ENCODE measurements around the gene DNAH6. TPM values are rescaled to one million over a fixed set of nuclear protein-coding genes. Genes with fewer than 3 reads are reported as not detected.
"Not testable (repeated sequence)": the region's sequence is repeated elsewhere in the genome, so short reads cannot be mapped to it uniquely, and the experiment has no call there.

DNAH6 gene
- total RNA-seq, 2 donors from 2014 or later: 0.52 to 1.0 TPM

DNA sequence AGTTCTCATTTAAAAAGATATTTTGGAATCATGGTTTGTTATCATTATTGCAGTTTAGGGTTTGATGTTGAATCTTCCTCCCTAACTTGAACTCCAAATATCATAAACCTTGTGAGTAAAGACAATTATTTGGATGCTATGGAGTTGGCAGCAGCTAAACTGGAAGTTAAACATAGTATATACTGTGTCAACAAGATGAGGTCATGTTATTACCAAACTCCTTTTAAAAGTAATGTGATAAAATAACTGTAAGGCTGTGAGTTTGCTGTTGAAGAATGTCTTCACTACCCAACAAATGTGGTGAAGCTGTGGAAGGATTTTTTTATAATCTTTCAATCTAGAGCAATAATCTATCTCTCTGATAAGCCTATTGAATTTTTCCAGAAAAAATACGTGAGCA is 16.0 kb downstream of the DNAH6 start:
- Mint-ChIP-seq H3K36me3 (ENCODE audit: low read depth) (peaks cover 2% of the 10 kb centered on the region), H3K27ac (no peak overlapping the region), H3K4me1 (peaks cover 4% of the 10 kb centered on the region), H3K27me3 (no peaks in the 10 kb centered on the region), H3K4me3 (no peak overlapping the region)
- DNase-seq (no peak), ATAC-seq (no peak)
- no peaks in the 10 kb centered on the region for H3K9me3 ChIP-seq (ENCODE audit: control insufficient read depth, low read length, poor library complexity, severe bottlenecking)

DNA sequence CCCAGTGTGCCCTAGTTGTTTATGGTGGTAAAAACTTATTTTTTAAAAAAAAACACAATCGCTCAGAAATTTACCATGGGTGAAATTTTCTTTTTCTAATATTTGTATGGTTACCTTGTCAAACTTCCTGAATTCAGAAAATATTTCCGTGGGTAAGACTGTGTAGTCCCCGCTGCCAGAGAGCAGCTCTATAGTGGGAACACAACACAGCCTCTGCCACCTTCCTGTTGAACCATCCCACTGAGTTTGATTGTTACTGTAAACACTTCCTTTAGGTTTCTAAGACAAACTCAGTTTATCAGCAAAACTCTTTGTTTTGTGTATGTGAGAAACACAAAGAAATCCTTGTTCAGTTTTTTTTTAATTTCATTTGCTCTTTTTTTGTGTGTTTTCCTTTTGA is 17.9 kb downstream of the DNAH6 start:
- no peak overlapping the region for H3K27ac Mint-ChIP-seq
- peaks cover 10% of the 10 kb centered on the region for H3K4me1 Mint-ChIP-seq
- peaks cover 2% of the 10 kb centered on the region for H3K36me3 Mint-ChIP-seq (ENCODE audit: low read depth)
- H3K27me3 Mint-ChIP-seq: no peaks in the 10 kb centered on the region
- DNase-seq (no peak), ATAC-seq (peak; percentile 36)
- H3K4me3 Mint-ChIP-seq: no peak overlapping the region
- H3K9me3 ChIP-seq (ENCODE audit: control insufficient read depth, low read length, poor library complexity, severe bottlenecking): no peaks in the 10 kb centered on the region

DNA sequence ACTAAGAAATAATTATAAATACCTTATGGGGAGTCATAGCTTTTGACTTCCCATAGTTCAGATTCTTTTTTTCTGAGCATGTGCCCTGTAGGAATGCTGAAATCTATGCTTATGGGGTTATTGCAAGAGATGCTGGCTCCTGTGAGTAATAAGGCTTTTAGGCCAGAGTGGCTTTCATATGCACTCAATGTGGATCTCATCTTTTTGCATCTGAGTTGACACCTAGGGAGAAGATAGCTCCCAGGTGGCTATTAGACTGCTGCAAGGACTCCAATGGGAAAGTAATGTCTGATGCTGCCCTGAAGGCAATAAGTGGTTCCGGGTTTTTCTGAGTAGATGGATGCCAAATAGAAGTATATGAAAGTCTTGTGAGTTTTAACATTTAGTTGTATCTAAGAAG is 21.0 kb downstream of the DNAH6 start:
- no peaks in the 10 kb centered on the region for H3K9me3 ChIP-seq (ENCODE audit: control insufficient read depth, low read length, poor library complexity, severe bottlenecking)
- H3K4me3 Mint-ChIP-seq: no peak overlapping the region
- ATAC-seq (no peak), DNase-seq (no peak)
- peaks cover 21% of the 10 kb centered on the region for H3K4me1 Mint-ChIP-seq
- H3K36me3 Mint-ChIP-seq (ENCODE audit: low read depth): no peaks in the 10 kb centered on the region
- H3K27me3 Mint-ChIP-seq: no peaks in the 10 kb centered on the region
- no peak overlapping the region for H3K27ac Mint-ChIP-seq

DNA sequence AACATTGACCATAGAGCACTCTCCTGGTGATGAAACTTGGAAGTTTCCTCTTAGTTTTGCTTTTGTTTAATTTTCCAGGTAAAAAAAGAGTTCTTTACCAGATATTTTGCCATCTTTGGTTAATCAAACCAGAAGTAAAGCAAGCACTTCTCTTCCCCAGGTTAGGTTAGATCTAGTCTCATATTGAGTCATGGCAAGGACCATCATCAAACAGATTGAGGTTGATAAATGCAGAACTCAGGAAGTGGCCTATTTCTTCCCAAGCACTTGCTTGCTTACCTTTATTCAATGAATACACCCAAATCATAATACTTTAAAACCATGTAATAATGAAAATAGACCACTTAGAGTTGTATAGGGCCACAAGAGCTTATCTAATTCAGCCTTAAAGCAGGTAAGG is 23.4 kb downstream of the DNAH6 start:
- Mint-ChIP-seq H3K4me1 (peaks cover 17% of the 10 kb centered on the region), H3K27me3 (no peaks in the 10 kb centered on the region), H3K27ac (no peak overlapping the region), H3K36me3 (ENCODE audit: low read depth) (no peaks in the 10 kb centered on the region), H3K4me3 (peak overlapping the region; percentile 25)
- H3K9me3 ChIP-seq (ENCODE audit: control insufficient read depth, low read length, poor library complexity, severe bottlenecking): no peaks in the 10 kb centered on the region
- ATAC-seq: peak; percentile 92
- no peak for DNase-seq

DNA sequence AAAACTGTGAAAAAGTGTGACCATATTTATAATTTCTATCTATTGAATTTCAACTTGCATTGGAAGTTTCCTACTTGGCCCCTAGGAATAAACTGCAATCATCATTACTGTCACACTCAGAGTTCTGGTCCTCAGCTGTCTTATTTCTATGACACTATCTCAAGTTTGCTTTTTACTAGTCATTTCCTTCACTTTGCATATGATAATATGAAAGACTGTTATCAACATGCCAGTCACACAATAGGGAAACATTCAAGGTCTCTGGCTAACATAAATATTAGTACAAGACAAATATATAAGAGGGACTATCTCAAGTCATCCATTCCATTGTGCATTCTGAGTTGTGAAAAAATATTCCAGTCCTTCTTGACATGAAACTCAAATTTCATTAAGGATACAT is 28.7 kb downstream of the DNAH6 start:
- Mint-ChIP-seq H3K4me1 (peaks cover 3% of the 10 kb centered on the region), H3K27me3 (no peaks in the 10 kb centered on the region), H3K36me3 (ENCODE audit: low read depth) (no peaks in the 10 kb centered on the region), H3K4me3 (no peak overlapping the region), H3K27ac (no peak overlapping the region)
- H3K9me3 ChIP-seq (ENCODE audit: control insufficient read depth, low read length, poor library complexity, severe bottlenecking): no peaks in the 10 kb centered on the region
- ATAC-seq (no peak), DNase-seq (no peak)

DNA sequence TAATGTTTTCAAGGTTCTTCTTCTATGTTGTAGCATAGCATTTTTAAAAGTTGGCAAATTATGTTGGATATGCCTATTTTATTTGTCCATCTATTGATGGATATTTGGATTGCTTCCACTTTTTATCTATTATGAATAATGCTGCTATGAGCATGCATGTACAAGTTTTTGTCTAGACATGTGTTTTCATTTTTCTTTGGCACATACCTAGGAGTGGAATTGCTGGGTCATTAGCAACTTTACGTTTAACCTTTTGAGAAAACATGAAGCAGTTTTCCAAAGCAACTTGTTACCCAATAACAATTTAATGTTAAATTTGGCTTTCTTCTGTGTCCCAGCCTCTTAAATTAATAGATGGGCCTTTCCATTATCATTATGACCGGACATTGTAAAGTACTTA is 30.3 kb downstream of the DNAH6 start:
- Mint-ChIP-seq H3K4me3 (no peak overlapping the region), H3K27ac (no peak overlapping the region), H3K36me3 (ENCODE audit: low read depth) (no peaks in the 10 kb centered on the region), H3K4me1 (peaks cover 2% of the 10 kb centered on the region), H3K27me3 (no peaks in the 10 kb centered on the region)
- no peaks in the 10 kb centered on the region for H3K9me3 ChIP-seq (ENCODE audit: control insufficient read depth, low read length, poor library complexity, severe bottlenecking)
- DNase-seq (no peak), ATAC-seq (no peak)

DNA sequence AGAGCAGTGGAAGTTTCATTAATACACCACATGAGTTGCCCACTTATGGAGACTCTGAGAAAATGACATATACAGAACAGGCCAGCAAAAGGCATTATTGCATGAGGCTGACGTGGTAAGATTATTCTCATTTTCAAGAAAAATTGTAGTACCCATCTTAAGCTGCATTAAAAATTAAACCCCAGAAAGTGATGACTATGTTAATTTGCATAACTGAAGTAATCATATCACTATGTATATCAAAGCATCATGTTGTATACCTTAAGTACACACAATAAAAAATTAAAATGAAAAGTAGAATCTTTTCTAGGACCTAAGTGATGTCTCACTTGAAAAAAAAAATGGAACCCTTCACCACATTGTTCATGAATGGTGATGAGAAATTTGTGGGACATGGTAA is 32.0 kb downstream of the DNAH6 start:
- ATAC-seq: no peak
- H3K27ac Mint-ChIP-seq: no peak overlapping the region

DNA sequence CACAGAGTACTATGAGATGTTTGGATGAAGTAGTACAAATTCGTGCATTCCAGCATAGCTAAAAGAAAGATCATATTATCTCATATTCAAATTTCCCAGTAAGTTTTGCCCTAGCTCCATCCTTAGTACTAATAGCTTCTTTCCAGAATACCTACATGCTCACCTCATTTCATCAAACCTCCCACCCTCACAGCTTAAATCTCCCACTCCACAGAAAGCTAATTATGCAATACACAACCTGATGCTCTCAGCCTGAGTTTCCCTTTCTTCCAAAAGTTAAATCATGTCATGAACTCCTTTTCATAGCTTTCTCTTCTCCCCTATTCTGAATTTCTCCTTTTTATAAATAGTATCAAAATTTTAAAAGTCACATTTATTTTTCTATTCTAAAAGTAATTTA is 34.6 kb downstream of the DNAH6 start:
- H3K36me3 Mint-ChIP-seq (ENCODE audit: low read depth): no peaks in the 10 kb centered on the region
- ATAC-seq (no peak), DNase-seq (no peak)
- H3K27ac Mint-ChIP-seq: no peak overlapping the region
- peaks cover 5% of the 10 kb centered on the region for H3K27me3 Mint-ChIP-seq
- H3K4me3 Mint-ChIP-seq: no peak overlapping the region
- H3K4me1 Mint-ChIP-seq: peaks cover 5% of the 10 kb centered on the region
- H3K9me3 ChIP-seq (ENCODE audit: control insufficient read depth, low read length, poor library complexity, severe bottlenecking): no peaks in the 10 kb centered on the region

More for the DNA sequence above, 32.0 kb downstream of the DNAH6 start:
- no peak for DNase-seq
- H3K4me3 Mint-ChIP-seq: no peak overlapping the region
- H3K4me1 Mint-ChIP-seq: peaks cover 2% of the 10 kb centered on the region
- H3K27me3 Mint-ChIP-seq: no peaks in the 10 kb centered on the region
- H3K36me3 Mint-ChIP-seq (ENCODE audit: low read depth): no peaks in the 10 kb centered on the region
- H3K9me3 ChIP-seq (ENCODE audit: control insufficient read depth, low read length, poor library complexity, severe bottlenecking): no peaks in the 10 kb centered on the region

DNA sequence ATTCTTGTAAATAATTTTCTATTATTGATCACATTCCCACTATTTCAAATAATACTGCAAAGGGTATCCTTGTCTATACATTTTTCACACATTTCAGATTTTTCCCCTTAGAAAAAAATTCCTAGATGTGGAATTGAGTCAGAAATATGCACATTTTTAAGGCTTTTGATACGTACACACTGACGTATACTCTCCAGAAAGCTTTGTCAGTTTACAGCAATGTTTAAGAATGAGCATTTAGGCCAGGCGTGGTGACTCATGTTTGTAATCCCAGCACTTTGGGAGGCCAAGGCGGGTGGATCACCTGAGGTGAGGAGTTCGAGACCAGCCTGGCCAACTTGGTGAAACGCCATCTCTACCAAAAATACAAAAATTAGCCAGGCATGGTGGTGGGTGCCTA is 35.2 kb downstream of the DNAH6 start:
- H3K27ac Mint-ChIP-seq, H3K4me1 Mint-ChIP-seq, H3K4me3 Mint-ChIP-seq: not testable (repeated sequence)

DNA sequence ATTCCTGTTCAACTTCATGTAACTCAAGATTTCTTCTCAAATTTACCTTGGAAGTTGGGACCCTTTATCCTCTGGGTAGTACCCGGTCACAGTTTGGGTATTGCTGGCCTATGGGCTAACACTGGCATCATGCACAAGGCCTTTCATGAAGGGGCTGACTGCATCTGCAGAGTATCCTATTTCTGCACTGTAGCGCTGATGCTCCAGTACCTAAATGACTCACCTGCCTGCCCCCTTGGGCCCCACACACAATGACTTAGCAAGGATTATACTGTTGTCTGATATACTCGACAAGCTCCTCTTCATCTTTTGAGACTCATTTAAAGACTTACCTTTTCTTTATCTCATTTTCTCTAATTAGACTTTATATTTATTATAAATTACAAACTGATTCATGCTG is 39.9 kb downstream of the DNAH6 start:
- no peak overlapping the region for H3K27ac Mint-ChIP-seq
- ATAC-seq: no peak
- H3K4me1 Mint-ChIP-seq: peaks cover 3% of the 10 kb centered on the region

More for the DNA sequence above, 35.2 kb downstream of the DNAH6 start:
- H3K27me3 Mint-ChIP-seq; H3K9me3 ChIP-seq (ENCODE audit: control insufficient read depth, low read length, poor library complexity, severe bottlenecking); DNase-seq; ATAC-seq; H3K36me3 Mint-ChIP-seq (ENCODE audit: low read depth): not testable (repeated sequence)

DNA sequence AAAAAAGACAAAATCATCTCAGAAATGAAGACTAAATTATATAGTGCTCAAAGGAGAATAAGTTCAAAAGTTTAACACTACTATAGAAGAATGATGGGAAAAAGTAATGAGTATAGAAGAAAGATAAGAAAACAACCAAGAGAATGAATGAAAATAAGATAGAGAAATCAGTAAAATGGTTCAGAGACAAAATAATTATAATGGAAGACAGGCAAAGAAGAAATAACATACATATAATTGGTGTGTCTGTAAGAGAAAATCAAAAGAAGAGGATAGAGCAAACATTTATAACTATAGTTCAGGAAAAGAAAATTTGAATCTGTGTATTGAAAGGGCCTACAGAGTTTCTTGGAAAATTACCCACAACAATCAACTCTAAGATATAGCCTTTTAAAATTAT is 43.5 kb downstream of the DNAH6 start:
- DNase-seq: no peak
- peaks cover 5% of the 10 kb centered on the region for H3K9me3 ChIP-seq (ENCODE audit: control insufficient read depth, low read length, poor library complexity, severe bottlenecking)
- no peak for ATAC-seq
- Mint-ChIP-seq H3K4me1 (peaks cover 3% of the 10 kb centered on the region), H3K27ac (no peak overlapping the region), H3K4me3 (no peak overlapping the region), H3K36me3 (ENCODE audit: low read depth) (no peaks in the 10 kb centered on the region), H3K27me3 (peaks cover 7% of the 10 kb centered on the region)

More for the DNA sequence above, 39.9 kb downstream of the DNAH6 start:
- Mint-ChIP-seq H3K27me3 (peaks cover 7% of the 10 kb centered on the region), H3K36me3 (ENCODE audit: low read depth) (no peaks in the 10 kb centered on the region), H3K4me3 (no peak overlapping the region)
- H3K9me3 ChIP-seq (ENCODE audit: control insufficient read depth, low read length, poor library complexity, severe bottlenecking): peaks cover 5% of the 10 kb centered on the region
- no peak for DNase-seq

DNA sequence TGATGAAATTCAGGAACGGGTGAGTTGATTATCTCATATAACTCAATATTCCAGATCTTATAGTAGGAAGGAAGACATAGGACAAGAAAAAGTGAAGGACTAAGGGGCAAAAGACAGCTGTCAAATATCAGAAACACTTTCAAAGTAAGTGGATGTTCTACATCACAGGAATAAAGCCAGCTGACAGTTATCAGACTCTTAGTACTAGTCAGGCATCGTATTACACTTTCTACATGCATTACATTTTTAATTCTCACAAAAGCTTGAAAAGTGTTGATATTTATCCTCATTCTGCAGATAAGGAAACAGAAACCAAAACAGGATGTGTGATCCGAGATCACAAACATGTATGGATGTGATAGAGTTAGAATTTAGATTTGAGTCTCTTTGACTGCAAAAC is 63.4 kb downstream of the DNAH6 start:
- Mint-ChIP-seq H3K36me3 (ENCODE audit: low read depth) (no peaks in the 10 kb centered on the region), H3K27me3 (no peaks in the 10 kb centered on the region), H3K27ac (no peak overlapping the region), H3K4me3 (peak overlapping the region; percentile 19), H3K4me1 (peaks cover 9% of the 10 kb centered on the region)
- no peaks in the 10 kb centered on the region for H3K9me3 ChIP-seq (ENCODE audit: control insufficient read depth, low read length, poor library complexity, severe bottlenecking)
- ATAC-seq: no peak
- no peak for DNase-seq

DNA sequence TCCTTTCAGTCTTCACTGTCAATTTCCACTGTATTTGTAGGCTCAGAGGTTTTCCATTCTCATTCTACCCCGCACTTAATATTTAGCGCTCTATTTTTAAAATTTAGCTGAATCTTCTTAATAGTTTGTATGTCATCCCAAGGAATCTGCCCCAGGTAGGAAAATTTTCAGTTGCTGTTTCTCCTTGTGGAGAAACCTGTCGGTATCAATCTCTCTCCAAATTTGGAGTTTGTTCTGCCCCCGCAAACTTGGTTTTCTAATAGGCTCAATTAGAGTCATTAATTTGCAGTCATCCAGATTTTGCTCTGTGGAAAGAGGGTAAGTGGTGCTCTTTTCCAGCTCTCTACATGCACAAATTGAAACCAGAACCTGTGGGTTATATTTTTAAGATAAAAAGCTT is 87.6 kb downstream of the DNAH6 start:
- Mint-ChIP-seq H3K27me3 (no peaks in the 10 kb centered on the region), H3K4me1 (no peaks in the 10 kb centered on the region), H3K36me3 (ENCODE audit: low read depth) (peaks cover 2% of the 10 kb centered on the region), H3K4me3 (no peak overlapping the region), H3K27ac (no peak overlapping the region)
- DNase-seq (no peak), ATAC-seq (no peak)
- no peaks in the 10 kb centered on the region for H3K9me3 ChIP-seq (ENCODE audit: control insufficient read depth, low read length, poor library complexity, severe bottlenecking)

DNA sequence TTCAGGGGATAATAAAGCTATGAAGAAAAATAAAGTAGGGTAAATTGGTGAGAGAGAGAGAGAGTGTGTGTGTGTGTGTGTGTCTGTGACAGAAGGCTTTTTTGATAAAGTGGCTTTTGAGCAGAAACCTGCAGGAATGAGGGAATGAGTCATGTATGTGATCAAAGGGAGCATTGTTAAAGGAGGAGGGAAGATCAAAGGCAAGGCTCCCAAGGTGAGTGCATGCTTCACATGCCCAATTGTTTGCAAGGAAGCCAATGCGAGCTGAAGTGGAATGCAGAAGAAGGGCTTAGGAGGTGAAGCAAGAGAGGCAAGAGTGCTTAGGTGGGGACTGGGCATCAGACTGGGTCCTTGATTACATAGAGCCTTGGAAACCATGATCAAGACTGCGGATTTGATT is 96.8 kb downstream of the DNAH6 start:
- no peaks in the 10 kb centered on the region for H3K9me3 ChIP-seq (ENCODE audit: control insufficient read depth, low read length, poor library complexity, severe bottlenecking)
- Mint-ChIP-seq H3K4me3 (no peak overlapping the region), H3K4me1 (no peaks in the 10 kb centered on the region), H3K27ac (no peak overlapping the region), H3K36me3 (ENCODE audit: low read depth) (peaks cover 2% of the 10 kb centered on the region), H3K27me3 (no peaks in the 10 kb centered on the region)
- DNase-seq (no peak), ATAC-seq (no peak)
